HG03139 (cell line): ENCODE data around the gene CSF1R.

ENCODE experiments used
- ATAC-seq: cut with Tn5 transposase; IDR thresholded peaks from one replicate; pipeline ENCODE4 v1.9.1; 2021; ENCODE audit not compliant: unreplicated experiment

The CSF1R gene

DNA sequence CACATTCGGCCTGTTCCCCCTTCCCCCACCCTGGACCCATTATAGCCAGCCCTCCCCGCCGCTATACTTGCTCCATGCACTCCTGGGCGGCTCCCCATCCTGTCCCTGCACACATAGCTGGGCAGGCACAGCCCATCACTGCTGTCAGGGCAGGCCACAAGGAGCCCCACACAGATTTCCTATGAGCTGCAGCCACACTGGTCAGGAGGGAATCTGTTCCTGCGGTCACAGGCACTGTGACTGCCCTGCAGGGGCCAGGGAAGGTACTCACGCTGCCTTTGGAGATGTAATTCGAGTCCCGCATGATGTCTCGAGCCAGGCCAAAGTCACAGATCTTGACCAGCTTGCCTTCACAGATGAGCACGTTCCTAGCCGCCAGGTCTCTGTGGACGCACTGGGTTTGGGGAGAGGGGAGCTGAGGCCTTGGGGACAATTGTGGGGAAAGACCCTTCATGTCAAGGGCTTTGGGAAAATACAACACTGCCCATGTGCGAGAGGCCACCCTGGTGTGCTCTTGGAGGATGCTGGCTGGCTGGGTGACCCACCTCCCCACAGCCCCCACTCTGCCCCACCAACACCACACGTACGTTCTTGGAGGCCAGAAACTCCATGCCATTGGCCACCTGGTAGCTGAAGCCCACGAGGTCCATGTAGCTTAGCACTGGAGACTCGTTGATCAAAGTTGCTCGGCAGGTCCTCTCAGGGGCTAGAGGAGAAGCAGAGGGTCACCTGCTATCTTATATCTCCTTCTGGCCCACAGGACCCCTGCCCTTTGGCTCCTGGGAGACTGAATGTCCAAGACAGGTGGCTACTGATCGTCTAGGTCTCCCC lies 34.5 kb upstream of the CSF1R start:
- ATAC-seq = no peak

DNA sequence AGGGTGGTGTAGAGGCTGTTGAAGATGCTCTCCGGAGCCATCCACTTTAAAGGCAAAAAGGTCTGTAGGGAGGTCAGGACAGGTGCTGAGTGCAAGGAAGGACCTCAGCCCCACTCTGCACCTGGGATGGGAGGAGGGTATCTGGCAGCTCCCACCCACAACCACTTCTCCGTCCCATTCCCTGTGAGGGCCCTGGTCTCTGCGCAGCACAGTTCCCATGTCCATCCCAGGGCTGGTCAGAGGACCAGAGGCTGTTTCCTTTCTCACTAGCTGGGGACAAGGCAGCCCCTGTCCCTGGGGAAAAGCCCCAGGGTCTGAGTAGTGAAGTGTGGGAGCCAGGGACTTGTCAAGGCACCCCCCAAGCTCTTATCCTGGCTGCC lies 33.7 kb upstream of the CSF1R start:
- ATAC-seq = no peak

DNA sequence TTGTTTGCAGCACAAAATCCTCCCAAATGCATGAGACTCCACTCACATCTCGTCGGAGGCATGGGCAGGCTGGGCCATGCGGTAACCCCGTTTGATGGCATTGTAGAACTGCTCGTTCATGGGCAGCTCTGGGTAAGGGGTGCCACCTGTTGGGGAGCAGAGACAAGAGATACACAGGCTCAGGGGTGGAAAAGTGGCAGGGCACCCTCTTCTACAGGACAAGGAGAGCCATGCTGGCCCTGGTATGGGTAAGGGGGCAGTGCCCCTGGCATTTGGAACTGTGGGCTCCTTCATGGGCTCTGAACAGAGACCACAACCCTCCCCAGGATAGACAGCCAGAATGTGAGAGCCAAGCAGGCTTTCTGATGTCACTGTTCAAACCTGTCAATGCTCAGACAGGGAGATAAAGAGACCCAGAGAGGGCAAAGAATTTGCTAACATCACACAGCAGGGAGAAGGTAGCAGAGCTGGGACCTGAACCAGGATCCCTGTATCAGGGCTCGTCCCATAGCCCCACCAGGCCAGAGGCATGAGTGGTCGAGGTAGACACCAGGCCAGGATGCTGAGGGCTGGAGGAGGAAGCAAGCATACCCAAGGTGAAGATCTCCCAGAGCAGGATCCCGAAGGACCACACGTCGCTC lies 33.2 kb upstream of the CSF1R start:
- ATAC-seq = no peak

DNA sequence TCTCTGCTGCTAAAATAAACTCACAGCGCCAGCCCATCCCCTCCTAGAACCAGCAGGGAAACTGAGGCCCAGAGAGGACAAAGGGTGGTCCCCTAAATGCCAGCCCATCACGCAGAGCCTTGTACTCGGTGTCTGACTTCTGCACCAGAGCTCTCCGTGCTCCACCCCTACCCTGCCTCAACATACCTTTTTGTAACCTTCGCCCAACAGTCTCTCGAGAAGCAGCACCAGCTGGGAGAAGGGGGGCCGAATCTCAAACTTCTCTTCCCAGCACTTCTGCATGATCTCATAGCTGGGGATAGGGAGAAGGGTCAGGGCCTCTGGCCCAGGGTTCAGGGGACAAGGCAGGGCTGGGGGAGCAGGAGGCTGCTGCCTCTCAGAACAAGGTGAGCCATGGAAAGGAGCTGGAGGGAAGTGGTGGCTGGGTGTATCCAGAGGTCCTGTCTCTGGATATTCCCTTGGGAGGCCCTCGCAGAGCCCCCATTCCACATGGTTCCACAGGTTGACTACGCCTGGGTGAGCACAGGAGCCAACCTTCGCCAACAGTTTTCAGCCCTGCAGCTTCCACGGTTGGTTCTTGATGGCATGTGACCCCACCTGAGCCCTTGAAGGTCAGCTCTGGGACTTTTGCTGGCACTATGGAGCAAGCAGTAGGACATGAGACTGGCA lies 32.3 kb upstream of the CSF1R start:
- no peak for ATAC-seq

DNA sequence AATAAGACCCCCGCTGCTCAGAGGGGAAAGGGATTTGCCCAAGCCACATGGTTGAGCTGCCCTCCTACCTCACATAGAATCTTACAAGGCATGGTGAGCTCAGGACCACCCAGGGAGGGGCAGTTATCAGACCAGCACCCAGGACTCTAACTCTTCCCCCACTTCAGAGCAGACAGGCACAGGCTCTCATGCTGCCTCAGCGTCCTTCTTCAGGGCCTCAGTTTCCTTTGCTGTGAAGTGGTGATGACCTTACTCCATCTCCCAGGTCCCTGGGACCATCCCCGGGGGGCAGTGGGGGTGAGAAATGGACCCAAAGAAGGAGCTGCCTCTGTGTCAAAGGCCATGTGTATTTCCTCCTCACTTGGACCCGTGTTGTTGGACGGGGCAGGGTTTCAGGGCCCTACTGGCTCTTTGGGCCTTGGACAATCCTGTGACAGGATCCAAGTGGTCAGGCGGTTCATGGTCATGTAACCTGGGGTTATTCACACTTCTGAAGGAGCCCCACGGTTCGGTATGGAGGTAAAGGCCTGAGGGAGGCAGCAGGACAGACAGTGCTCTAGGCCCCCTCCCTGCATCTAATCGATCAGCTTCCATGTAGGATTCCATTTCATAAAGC lies 31.7 kb upstream of the CSF1R start:
- no peak for ATAC-seq

DNA sequence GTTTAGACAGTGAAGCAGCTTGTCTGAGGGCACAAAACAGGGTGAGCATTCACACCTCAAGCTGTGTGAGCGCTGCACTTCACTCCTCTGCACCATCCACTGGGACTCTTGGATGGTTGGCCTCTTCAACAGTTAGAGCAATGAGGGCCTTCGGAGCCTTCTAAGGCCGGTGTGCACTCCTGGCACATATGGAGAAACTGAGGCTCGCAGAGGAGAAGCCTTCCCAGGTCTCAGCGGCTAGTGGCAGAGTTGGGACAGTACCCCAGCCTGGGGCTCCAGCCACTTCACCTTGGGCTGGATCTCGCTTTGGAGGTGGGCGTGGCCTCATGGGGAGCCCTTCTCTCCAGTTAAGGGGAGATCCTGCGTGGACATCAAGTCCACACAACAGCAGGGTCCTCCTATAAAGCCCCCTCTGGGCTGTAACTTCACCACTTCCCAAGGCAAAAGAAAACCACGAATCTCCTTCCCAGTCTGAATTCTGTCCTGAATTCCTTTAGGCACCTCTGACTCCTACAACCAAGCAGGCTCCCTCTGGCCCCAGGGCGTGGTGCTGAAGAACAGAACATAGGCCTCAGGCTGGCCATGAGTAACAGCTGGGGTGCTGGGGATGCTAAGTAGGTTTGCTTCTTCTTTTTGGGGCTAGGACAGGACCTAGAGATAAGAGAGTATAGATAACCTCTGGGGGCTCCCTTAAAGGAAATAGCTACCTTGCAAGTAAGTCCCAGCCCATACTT lies 30.5 kb upstream of the CSF1R start:
- ATAC-seq = no peak

DNA sequence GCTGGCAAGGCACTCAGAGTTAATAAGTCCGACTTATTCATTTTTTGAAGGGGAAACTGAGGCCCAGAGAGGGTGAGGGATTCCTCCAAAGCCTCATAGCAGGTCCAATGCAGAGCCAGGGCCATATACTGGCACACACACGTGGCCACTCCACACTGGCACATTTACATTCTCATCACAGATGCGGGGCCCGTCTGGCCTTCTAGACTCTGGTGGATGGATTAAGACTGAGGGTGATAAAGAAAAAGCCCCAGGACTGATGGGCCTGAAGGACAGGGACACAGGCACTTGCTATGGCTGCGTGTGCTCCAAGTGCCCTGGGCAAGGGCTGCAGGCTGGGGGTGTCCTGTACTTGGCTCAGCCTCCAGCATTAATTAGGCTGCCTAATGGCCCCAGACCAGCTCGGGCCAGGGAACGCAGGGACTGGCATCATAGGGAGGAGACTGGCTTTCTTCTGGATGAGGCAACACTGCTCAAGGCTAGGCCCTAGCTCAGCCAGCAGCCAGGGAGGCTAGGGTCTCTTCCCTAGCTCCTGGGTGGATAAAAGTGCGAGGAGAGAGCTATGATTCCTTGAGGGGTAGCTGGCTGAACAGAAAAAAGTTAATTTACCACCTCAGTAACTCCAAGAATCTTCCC lies 28.5 kb upstream of the CSF1R start:
- ATAC-seq = no peak

DNA sequence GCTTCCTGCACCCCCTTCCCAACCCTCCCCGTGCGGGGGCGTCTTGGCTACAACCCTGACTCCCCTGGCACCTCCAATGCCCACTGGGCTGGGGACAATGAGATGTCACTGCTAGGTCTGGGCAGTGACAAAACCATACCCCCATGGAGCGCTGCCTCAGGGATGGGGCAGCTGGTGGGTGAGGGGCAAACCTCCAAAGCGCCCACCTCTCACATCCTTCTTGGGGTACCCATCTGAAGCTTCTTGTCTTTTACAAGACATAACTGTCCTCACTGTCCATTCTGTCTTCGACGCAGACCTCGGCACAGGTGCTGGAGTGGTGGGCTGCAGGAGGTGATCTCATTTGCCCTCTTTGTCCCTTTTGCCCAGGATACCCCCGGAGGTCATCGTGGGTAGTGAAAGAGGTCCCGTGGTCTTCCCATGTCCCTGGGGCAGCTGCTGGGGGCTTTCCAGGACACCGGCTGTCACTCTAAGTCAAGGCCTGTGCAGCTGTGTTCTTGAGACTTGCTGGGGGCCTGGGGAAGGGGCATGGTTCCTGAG lies 27.8 kb upstream of the CSF1R start:
- no peak for ATAC-seq

DNA sequence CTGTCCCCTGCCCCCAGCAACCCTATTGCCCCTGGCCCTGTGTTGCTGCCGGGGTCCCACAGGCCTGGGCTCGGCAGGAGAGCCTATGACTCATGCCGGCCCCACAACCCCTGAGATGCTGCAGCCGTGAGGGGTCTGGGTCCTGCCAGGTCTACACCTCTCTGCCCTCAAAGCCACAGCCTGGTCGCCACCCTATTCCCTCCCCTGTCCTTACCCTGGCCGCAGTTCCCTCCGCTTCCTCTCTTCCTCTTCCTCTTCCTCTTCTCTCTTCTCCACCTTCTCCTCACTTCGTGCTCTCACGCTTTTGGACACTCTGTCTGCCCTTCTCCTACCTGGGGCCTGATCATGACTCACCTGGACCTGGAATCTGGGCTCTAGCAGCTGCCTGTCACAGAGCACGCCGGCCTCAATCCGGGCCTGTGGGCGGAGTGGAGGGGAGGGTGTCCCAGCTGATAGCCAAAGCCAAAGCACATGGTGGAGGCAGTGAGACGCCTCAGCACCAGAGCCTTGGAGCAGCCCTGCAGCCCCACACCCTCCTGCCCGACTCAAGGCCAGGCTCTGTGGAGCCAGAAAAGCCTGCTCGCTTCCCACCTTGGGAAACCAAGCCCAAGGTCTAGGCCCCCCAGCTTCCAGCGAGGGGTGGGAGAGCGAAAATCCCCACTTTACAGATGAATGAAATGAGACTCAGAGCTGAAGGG lies 26.8 kb upstream of the CSF1R start:
- no peak for ATAC-seq

DNA sequence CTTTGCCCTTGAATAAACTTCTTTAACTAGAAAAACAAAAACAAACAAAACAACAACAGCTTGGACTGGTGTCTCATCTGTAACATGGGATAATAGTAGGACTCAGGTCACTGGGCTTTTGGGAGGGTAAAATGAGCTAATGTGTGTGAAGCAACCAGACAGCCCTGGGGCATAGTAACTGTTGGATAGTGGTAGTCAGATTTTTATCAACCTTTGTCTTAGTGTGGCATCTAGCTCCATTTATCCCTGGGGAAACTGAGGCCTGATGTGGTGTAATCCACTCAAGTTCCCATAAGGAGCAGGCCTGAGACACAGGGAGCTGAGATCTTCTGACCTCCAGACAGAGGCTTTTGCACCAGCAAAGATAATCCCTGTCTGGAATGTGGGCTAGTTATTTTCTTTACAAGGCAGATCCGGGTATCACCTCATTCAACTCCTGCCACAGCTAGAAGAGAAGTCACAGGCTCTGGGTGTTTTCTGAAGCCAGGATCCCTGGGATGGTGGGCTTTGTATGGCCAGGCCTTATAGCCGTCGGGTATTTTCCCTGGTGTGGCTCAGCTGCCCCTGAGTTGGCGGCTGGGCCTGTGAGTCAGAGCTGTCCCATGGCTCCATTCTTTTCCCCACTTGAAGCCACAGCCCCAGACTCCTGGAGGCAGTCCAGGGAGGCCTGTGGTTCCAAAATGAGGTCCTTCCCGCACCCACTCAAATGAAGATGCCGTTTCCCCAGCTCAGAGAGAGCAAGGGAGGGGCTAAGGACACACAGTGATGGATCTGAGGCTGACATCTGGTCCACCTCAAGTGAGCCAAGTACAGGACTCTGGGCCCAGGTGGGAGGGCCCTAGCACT lies 26.1 kb upstream of the CSF1R start:
- no peak for ATAC-seq

DNA sequence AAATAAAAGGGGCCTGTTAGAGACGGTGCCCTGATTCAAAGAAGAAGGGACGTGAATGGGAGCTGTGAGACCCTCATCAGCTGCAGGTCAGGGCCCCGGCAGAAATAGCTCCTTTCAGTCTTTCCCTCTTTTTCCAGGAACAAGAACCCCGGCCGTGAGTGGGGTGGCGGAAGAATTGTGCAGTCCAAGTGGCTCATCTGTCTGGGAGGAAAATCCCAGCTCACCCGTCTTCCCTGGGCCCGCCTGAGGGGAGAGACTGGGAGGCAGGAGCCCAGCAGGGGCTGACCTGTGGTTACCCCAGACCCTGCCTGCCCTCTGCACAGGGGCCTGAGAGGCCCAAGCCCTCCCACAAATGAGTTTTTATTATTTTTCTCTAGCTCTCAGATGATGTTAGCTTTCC lies 24.8 kb upstream of the CSF1R start:
- ATAC-seq = no peak

DNA sequence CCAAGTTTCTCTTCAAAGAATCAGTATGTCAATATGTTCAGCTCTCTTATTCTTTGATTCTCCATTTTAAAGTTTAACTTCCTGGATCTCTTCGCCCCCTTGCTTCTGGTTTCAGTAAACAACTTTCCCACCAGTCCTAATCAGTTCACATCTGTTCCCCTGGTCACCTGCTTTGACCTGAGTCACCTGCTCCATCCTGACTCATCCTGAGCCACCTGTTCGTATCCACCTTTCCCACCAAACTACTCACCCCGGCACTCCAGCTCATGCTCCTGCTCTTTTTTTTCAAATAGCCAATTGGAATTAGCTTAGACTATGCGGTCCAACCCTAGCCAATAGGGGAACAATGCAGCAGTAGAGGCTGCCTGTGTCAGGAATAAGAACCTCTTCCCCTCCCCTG lies 23.6 kb upstream of the CSF1R start:
- ATAC-seq = no peak

DNA sequence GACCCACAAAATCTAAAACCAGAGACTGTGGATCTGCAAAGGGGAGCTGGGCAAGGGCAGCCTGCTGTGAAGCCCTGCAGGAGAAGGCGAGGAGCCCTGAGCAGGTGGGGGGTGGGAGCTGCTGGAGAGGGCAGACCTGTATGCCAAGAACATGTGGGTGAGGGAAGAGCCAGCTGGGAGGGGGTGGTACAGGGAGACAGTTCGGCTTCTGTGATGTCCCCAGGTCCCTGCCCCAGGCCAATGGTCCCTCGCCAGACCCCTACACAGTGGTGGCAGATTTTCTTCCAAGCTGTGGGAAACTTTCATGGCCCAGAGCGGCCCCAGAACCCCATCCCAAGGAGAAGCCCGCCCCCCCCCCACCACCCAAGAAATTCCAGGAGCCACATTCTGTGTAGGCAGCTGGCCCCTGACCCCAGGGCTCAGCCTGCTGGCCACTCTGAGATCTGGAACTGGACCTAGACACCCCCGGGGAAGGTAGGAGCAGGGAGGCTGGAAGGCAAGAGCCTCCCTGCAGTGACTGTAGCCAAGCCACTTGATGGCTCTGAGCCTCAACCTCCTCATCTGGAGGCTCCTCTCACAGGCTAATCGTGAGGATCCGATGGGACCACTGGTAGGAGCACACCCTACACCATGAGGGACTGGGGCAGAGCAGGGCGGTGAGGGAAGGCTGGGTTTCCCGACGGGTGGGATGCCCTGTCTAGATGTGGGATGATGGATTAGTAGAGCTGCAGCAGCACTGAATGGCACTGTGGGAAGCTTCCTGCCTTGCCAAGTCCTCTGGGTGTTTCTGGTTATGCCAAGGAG lies 22.6 kb upstream of the CSF1R start:
- ATAC-seq = no peak

DNA sequence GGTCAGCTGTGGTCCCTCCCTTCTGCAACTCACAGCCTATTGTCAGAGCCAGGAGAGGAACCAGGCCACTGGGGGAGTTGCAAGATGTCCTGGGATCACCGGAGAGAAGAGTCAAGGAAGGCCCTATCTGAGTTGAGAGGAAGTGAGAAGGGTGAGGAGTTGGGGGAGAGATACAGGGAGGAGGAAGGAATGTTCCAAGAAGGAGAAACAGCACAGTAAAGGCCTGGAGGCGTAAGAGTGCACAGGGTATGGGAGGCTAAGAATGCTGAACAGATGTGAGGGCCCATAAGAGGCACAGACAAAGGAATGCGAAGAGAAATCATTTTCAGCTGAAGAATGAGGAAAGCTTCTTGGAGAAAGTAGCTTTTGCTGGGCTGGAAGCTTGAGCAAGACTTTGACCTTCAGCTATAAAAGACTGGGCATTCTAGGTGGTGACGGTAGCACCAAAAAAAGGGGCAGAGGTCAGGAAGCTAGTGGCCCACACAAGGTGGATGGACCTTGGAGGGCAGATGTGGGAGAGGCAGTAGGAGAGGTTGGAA lies 21.6 kb upstream of the CSF1R start:
- no peak for ATAC-seq

DNA sequence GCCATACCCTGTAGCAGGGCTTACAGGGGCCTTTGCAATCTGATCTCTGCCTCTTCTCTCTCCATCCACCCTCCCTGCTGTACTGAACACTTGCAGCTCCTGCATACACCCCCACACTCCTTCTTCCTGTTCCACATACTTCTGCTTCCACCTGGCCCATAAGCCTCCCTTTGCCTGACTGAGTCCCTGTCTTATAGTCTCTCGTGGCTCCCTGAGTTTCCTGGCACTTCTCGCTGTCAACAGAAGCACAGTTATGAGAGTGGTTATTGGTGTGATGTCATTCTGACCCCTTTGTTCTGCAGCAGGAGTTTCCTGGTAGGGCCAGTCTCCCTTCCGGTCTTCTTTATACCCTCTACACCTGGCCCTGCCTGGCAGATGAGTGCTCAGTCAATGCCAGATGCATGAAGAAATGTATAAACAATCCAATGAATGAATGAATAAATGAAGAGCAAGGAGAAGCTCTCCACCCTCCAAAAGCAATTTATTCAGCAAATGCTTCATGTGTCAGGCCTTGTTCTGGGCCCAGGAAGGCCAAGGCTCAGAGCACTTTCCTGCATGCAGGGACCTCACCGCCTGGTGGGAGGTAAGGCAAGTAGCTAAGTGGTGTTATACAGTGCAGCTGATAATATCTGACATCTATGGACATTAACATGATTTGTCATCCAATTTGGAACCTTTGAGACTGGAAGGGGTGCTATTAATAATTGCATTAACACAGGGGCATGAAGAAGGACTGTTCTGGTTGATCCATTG lies 20.5 kb upstream of the CSF1R start:
- no peak for ATAC-seq

DNA sequence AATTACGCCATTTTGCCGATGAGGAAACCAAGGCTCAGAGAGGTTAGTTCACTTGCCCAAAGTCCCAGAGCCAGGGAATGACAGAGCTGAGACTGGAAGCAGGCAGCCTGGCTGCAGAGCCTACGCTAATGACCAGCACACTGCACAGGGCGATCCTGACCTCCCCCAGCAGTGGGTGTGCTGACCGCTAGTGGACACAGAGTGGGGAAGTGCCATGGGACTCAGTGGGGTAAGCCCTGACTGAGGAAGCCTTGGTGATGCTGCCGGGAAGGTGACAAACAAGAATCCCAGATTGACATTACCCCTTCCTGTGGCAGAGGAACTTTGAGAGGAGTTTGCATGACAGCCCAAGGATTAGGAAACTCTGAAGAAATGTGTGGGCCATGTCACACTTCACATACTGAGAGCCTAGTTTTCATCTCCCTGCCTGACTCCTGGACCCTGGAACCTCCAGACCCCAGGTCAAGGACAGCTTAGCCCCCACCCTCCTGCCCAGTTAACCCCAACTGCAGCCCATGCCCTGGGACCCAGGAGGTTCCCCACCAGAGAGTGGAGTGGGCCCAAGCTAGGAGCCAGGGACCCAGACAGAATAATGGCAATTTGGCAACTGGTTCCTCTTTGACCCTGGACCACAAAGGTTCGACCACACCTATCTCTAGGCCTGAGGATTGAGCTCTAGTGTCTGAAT lies 19.7 kb upstream of the CSF1R start:
- ATAC-seq = no peak

DNA sequence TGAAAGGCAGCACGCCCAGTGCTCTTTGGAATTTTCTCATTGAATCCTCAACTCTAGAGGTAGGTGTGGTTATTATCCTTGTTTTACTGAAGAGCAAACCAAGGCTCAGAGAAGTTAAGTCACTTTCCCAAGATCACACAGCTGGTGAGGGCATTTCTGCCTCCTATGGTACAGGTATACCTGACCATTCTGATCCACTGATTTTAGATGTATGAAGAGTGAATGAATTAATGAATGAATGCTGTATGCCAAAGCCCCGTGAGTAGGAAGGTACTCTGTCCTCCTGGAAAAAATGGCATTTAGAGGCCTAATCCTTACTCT lies 18.2 kb upstream of the CSF1R start:
- no peak for ATAC-seq
